ENCODE results near the gene P2RY13.

GRCh38 chr3:151307131-151307530, 22.2 kb downstream of the P2RY13 start:
- TF ChIP-seq, protein P1, sequence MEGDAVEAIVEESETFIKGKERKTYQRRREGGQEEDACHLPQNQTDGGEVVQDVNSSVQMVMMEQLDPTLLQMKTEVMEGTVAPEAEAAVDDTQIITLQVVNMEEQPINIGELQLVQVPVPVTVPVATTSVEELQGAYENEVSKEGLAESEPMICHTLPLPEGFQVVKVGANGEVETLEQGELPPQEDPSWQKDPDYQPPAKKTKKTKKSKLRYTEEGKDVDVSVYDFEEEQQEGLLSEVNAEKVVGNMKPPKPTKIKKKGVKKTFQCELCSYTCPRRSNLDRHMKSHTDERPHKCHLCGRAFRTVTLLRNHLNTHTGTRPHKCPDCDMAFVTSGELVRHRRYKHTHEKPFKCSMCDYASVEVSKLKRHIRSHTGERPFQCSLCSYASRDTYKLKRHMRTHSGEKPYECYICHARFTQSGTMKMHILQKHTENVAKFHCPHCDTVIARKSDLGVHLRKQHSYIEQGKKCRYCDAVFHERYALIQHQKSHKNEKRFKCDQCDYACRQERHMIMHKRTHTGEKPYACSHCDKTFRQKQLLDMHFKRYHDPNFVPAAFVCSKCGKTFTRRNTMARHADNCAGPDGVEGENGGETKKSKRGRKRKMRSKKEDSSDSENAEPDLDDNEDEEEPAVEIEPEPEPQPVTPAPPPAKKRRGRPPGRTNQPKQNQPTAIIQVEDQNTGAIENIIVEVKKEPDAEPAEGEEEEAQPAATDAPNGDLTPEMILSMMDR (IDR thresholded peaks at IDR 0.05): no peak
- TF ChIP-seq POLR2A (IDR thresholded peaks at IDR 0.05): no peak
